H9 (cell line): ENCODE measurements around the gene LDLRAP1. TPM values are rescaled to one million over a fixed set of nuclear protein-coding genes. Genes with fewer than 3 reads are reported as not detected.

ENCODE experiments used
- DNase-seq: peaks from one replicate; pipeline ENCODE4 v3.0.0-alpha.2; 2017
- H2AFZ ChIP-seq: one replicate; pipeline ENCODE4 v1.6.1; 2013; ENCODE audit warnings: mild to moderate bottlenecking, low read length, control low read depth, moderate library complexity
- H2AK5ac ChIP-seq: 2 replicates; pipeline ENCODE4 v1.6.1; 2013; ENCODE audit warnings: low read length, control low read depth, mixed read lengths; ENCODE audit not compliant: insufficient read length
- H2BK120ac ChIP-seq: one replicate; pipeline ENCODE4 v1.6.1; 2013; ENCODE audit warnings: low read depth, mild to moderate bottlenecking, low read length, control low read depth, inconsistent platforms; ENCODE audit not compliant: poor library complexity, severe bottlenecking
- H2BK12ac ChIP-seq: 2 replicates; pipeline ENCODE4 v1.6.1; 2013; ENCODE audit warnings: low read length, control low read depth, mixed read lengths, low read depth; ENCODE audit not compliant: insufficient read length
- H2BK15ac ChIP-seq: 2 replicates; pipeline ENCODE4 v1.6.1; 2013; ENCODE audit warnings: low read depth, low read length, control low read depth
- H2BK20ac ChIP-seq: one replicate; pipeline ENCODE4 v1.6.1; 2013; ENCODE audit warnings: low read depth, mild to moderate bottlenecking, low read length, control low read depth, inconsistent platforms; ENCODE audit not compliant: poor library complexity, severe bottlenecking
- H2BK5ac ChIP-seq: 2 replicates; pipeline ENCODE4 v1.6.1; 2013; ENCODE audit warnings: low read length, control low read depth, mixed read lengths; ENCODE audit not compliant: insufficient read length
- H3K14ac ChIP-seq: 2 replicates; pipeline ENCODE4 v1.6.1; 2013; ENCODE audit warnings: low read length, control low read depth; ENCODE audit not compliant: insufficient read depth
- H3K18ac ChIP-seq: 2 replicates; pipeline ENCODE4 v1.6.1; 2013; ENCODE audit warnings: low read depth, mild to moderate bottlenecking, mixed read lengths, low read length, control low read depth; ENCODE audit not compliant: insufficient read length
- H3K23ac ChIP-seq: 2 replicates; pipeline ENCODE4 v1.6.1; 2013; ENCODE audit warnings: low read length, control low read depth, mixed read lengths, low read depth; ENCODE audit not compliant: insufficient read length
- H3K23me2 ChIP-seq: 2 replicates; pipeline ENCODE4 v1.6.1; 2013; ENCODE audit warnings: low read depth, mild to moderate bottlenecking, mixed read lengths, low read length, control low read depth; ENCODE audit not compliant: insufficient read length, poor library complexity, severe bottlenecking
- H3K27ac ChIP-seq: 2 replicates; pipeline ENCODE4 v1.5.1; 2013; ENCODE audit warnings: low read length, control low read depth, mixed read lengths, low read depth; ENCODE audit not compliant: insufficient read length
- H3K27me3 ChIP-seq: 2 replicates; pipeline ENCODE4 v1.6.1; 2013; ENCODE audit warnings: low read length, control low read depth, inconsistent platforms; ENCODE audit not compliant: insufficient read depth
- H3K4ac ChIP-seq: 2 replicates; pipeline ENCODE4 v1.6.1; 2013; ENCODE audit warnings: low read depth, mild to moderate bottlenecking, control low read depth, inconsistent platforms, low read length, moderate library complexity
- H3K4me1 ChIP-seq: 2 replicates; pipeline ENCODE4 v1.6.1; 2013; ENCODE audit warnings: low read length, control low read depth, inconsistent platforms; ENCODE audit not compliant: insufficient read depth
- H3K4me2 ChIP-seq: 2 replicates; pipeline ENCODE4 v1.6.1; 2013; ENCODE audit warnings: low read length, control low read depth, mixed read lengths; ENCODE audit not compliant: insufficient read length, insufficient read depth
- H3K56ac ChIP-seq: 2 replicates; pipeline ENCODE4 v1.6.1; 2013; ENCODE audit warnings: low read depth, mild to moderate bottlenecking, mixed read lengths, low read length, control low read depth; ENCODE audit not compliant: insufficient read length
- H3K79me1 ChIP-seq: 2 replicates; pipeline ENCODE4 v1.6.1; 2013; ENCODE audit warnings: low read depth, mild to moderate bottlenecking, moderate library complexity, low read length, control low read depth, inconsistent platforms; ENCODE audit not compliant: insufficient read depth, poor library complexity, severe bottlenecking
- H3K79me2 ChIP-seq: 2 replicates; pipeline ENCODE4 v1.6.1; 2013; ENCODE audit warnings: low read length, control low read depth, inconsistent platforms; ENCODE audit not compliant: insufficient read depth
- H3K9ac ChIP-seq: 2 replicates; pipeline ENCODE4 v1.6.1; 2013; ENCODE audit warnings: low read length, control low read depth, mixed read lengths; ENCODE audit not compliant: insufficient read length; ENCODE audit errors: extremely low read depth
- H3K9me3 ChIP-seq: one replicate; pipeline ENCODE4 v1.6.1; 2013; ENCODE audit warnings: low read depth, low read length, inconsistent platforms; ENCODE audit not compliant: control insufficient read depth
- H3T11ph ChIP-seq: one replicate; pipeline ENCODE4 v1.6.1; 2013; ENCODE audit warnings: mild to moderate bottlenecking, low read length, control low read depth, inconsistent platforms
- H4K20me1 ChIP-seq: one replicate; pipeline ENCODE4 v1.6.1; 2013; ENCODE audit not compliant: control insufficient read depth, insufficient read length, insufficient read depth
- H4K5ac ChIP-seq: 2 replicates; pipeline ENCODE4 v1.6.1; 2013; ENCODE audit warnings: low read depth, mild to moderate bottlenecking, mixed read lengths, low read length, control low read depth; ENCODE audit not compliant: insufficient read length
- H4K8ac ChIP-seq: replicated peaks from 2 replicates; pipeline ENCODE4 v1.6.1; 2013; ENCODE audit warnings: low read length, control low read depth, mixed read lengths, low read depth; ENCODE audit not compliant: insufficient read length
- H4K91ac ChIP-seq: 2 replicates; pipeline ENCODE4 v1.6.1; 2013; ENCODE audit warnings: low read depth, mild to moderate bottlenecking, moderate library complexity, mixed read lengths, low read length, control low read depth; ENCODE audit not compliant: insufficient read length
- H3K27ac Mint-ChIP-seq, 3 experiments: 2 replicates in 2 of 3; 3 replicates in 1 of 3; pipeline ENCODE4 v1.8.0; 2020 to 2021; ENCODE audit warnings: mixed read lengths in 3 of 3, mild to moderate bottlenecking in 1 of 3, moderate library complexity in 1 of 3
- H3K27me3 Mint-ChIP-seq: 2 replicates; pipeline ENCODE4 v1.8.0; 2021; ENCODE audit warnings: low read depth, mild to moderate bottlenecking, moderate library complexity, mixed read lengths
- H3K36me3 Mint-ChIP-seq, 3 experiments: 2 replicates in 2 of 3; 3 replicates in 1 of 3; pipeline ENCODE4 v1.8.0; 2020 to 2021; ENCODE audit warnings: low read depth in 3 of 3, mixed read lengths in 3 of 3; ENCODE audit not compliant: insufficient read depth in 1 of 3
- H3K4me1 Mint-ChIP-seq, 2 experiments: 2 replicates each; pipeline ENCODE4 v1.8.0; 2020; ENCODE audit warnings: mixed read lengths in 2 of 2
- H3K4me3 Mint-ChIP-seq, 2 experiments: 2 replicates in 1 of 2; 3 replicates in 1 of 2; pipeline ENCODE4 v1.8.0; 2020 to 2021; ENCODE audit warnings: mild to moderate bottlenecking in 2 of 2, mixed read lengths in 2 of 2, moderate library complexity in 1 of 2
- H3K9me3 Mint-ChIP-seq, 2 experiments: 2 replicates in 1 of 2; 3 replicates in 1 of 2; pipeline ENCODE4 v1.8.0; 2020; ENCODE audit warnings: mild to moderate bottlenecking in 2 of 2, mixed read lengths in 2 of 2, moderate library complexity in 1 of 2
- WGBS: extraction: QIAGEN DNeasy Blood & Tissue Kit; methylation state at CpG from one replicate; pipeline ENCODE4 v1.1.7; 2013; ENCODE audit warnings: missing lambda C conversion rate, low lambda C conversion rate, mixed read lengths; ENCODE audit not compliant: insufficient read length; ENCODE audit errors: extremely low coverage; 5-methylcytosine and 5-hydroxymethylcytosine counted together
- total RNA-seq: library from RNA; stranded (reverse); gene quantifications from 2 replicates; pipeline ENCODE4 v1.2.1, GENCODE V29; 2021
- TF ChIP-seq, protein P1 (sequence below): fragments of 200-600 bp; sonication (generic); conservative IDR thresholded peaks from 3 replicates; pipeline ENCODE4 v1.8.0; 2021; ENCODE audit warnings: antibody characterized with exemption, mild to moderate bottlenecking

Gene LDLRAP1
- total RNA-seq, 1 experiment from 2014 or later, result 15.7 TPM

DNA sequence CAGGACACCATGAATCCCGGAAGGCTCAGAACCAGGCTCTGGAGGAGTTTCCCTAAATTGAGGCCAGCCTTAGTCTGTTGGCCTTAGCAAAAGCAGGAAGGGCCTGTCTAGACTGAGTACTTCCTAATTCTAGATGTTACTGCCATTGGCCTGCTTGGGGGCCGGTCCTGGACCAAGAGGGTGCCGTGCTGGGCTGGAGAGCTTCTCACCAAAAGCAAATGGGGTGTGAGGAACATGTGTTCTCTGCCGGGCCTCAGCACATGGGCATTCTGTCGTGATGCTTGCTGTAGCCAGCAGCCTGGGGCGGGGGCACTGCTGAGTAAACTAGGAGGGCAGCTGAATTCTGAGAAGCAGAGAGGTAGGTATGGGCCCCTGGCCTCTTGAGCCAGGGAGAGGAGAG, 37.5 kb downstream of the LDLRAP1 start:
- H3K4ac ChIP-seq, result no peak overlapping the region
- H2AK5ac ChIP-seq, result no peak overlapping the region
- H4K20me1 ChIP-seq, result peaks cover 3% of the 10 kb centered on the region
- TF ChIP-seq, protein P1, sequence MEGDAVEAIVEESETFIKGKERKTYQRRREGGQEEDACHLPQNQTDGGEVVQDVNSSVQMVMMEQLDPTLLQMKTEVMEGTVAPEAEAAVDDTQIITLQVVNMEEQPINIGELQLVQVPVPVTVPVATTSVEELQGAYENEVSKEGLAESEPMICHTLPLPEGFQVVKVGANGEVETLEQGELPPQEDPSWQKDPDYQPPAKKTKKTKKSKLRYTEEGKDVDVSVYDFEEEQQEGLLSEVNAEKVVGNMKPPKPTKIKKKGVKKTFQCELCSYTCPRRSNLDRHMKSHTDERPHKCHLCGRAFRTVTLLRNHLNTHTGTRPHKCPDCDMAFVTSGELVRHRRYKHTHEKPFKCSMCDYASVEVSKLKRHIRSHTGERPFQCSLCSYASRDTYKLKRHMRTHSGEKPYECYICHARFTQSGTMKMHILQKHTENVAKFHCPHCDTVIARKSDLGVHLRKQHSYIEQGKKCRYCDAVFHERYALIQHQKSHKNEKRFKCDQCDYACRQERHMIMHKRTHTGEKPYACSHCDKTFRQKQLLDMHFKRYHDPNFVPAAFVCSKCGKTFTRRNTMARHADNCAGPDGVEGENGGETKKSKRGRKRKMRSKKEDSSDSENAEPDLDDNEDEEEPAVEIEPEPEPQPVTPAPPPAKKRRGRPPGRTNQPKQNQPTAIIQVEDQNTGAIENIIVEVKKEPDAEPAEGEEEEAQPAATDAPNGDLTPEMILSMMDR, result peak; percentile 43; the same call in 2 of the 3 replicates
- peaks cover 15 to 31% of the 10 kb centered on the region in 2 experiments for H3K4me1 Mint-ChIP-seq
- H3K9ac ChIP-seq, result no peak overlapping the region
- peaks cover 3% of the 10 kb centered on the region in 2 experiments; a peak in 2 of 5 replicates for H3K9me3 Mint-ChIP-seq
- H4K8ac ChIP-seq, result no peak overlapping the region
- H2AFZ ChIP-seq, result no peak overlapping the region
- no peak overlapping the region for H2BK12ac ChIP-seq
- no peaks in the 10 kb centered on the region for H3K9me3 ChIP-seq
- no peak overlapping the region for H3K4me2 ChIP-seq
- no peak overlapping the region for H2BK20ac ChIP-seq
- no peak overlapping the region for H3K56ac ChIP-seq
- H3K4me1 ChIP-seq, result no peaks in the 10 kb centered on the region; the same call in 1 of the 2 replicates
- no peak overlapping the region for H2BK5ac ChIP-seq
- no peak overlapping the region for H2BK120ac ChIP-seq
- no peak overlapping the region for H3T11ph ChIP-seq
- H2BK15ac ChIP-seq, result no peak overlapping the region
- no peaks in the 10 kb centered on the region; a peak in 1 of 7 replicates for H3K36me3 Mint-ChIP-seq
- peak; percentile 62 for DNase-seq
- no CpG with 5 or more reads among the region's 6 CpGs for WGBS
- H3K79me1 ChIP-seq, result no peaks in the 10 kb centered on the region
- no peaks in the 10 kb centered on the region for H3K79me2 ChIP-seq
- no peaks in the 10 kb centered on the region for H3K23me2 ChIP-seq
- no peaks in the 10 kb centered on the region for H3K27me3 ChIP-seq
- no peak overlapping the region for H3K18ac ChIP-seq
- no peak overlapping the region; a peak in 1 of 7 replicates for H3K27ac Mint-ChIP-seq
- peak overlapping the region; percentile 23 for H3K14ac ChIP-seq
- peaks cover 5% of the 10 kb centered on the region for H3K27me3 Mint-ChIP-seq
- no peak overlapping the region for H3K23ac ChIP-seq
- no peak overlapping the region for H3K4me3 Mint-ChIP-seq
- no peak overlapping the region for H4K5ac ChIP-seq
- no peak overlapping the region for H3K27ac ChIP-seq
- H4K91ac ChIP-seq, result no peak overlapping the region
